Common myeloid progenitor, CD34-positive (primary cell): ENCODE measurements around the gene CLDN11.

Experiments
- CTCF ChIA-PET: fragments of 350-600 bp; sonication (Branson Sonifier 250); formaldehyde crosslinking; loops from one replicate; lab custom pipeline; 2021; ENCODE audit warnings: antibody characterized with exemption; lab: Charles Lee
- POLR2A ChIA-PET: fragments of 350-600 bp; sonication (Branson Sonifier 250); formaldehyde crosslinking; loops from one replicate; lab custom pipeline; 2021; ENCODE audit warnings: antibody characterized with exemption; lab: Charles Lee
- DNase-seq, 3 donors: peaks; one replicate each; pipeline versions ENCODE4 v3.0.0 to v3.0.0-alpha.2; 2013
- H3K27ac ChIP-seq, 2 experiments: 1 replicate in 1 of 2; 2 replicates in 1 of 2; pipeline ENCODE4 v1.7.0; 2013; ENCODE audit warnings: inconsistent platforms in 2 of 2, low read length in 2 of 2, mild to moderate bottlenecking in 2 of 2, low read depth in 1 of 2, moderate library complexity in 1 of 2; ENCODE audit not compliant: severe bottlenecking in 2 of 2, insufficient read depth in 1 of 2, poor library complexity in 1 of 2
- H3K27me3 ChIP-seq, 5 experiments: replicated peaks in 2 of 5; 1 replicate in 3 of 5; 2 replicates in 2 of 5; pipeline versions ENCODE4 v1.6.1 to v1.7.0; 2013; ENCODE audit warnings: low read length in 4 of 5, mild to moderate bottlenecking in 2 of 5, moderate library complexity in 2 of 5, inconsistent platforms in 1 of 5; ENCODE audit not compliant: insufficient read depth in 5 of 5, control insufficient read depth in 4 of 5
- H3K36me3 ChIP-seq, 4 experiments: 1 replicate in 2 of 4; 2 replicates in 2 of 4; pipeline versions ENCODE4 v1.6.1 to v1.7.0; 2013; ENCODE audit warnings: low read length in 3 of 4, control low read depth in 1 of 4, mild to moderate bottlenecking in 1 of 4; ENCODE audit not compliant: control insufficient read depth in 4 of 4, insufficient read depth in 4 of 4
- H3K4me1 ChIP-seq, 4 experiments: 1 replicate in 3 of 4; 2 replicates in 1 of 4; pipeline versions ENCODE4 v1.6.1 to v1.7.1; 2013; ENCODE audit warnings: low read length in 3 of 4, mild to moderate bottlenecking in 3 of 4, control low read depth in 1 of 4, inconsistent platforms in 1 of 4, moderate library complexity in 1 of 4; ENCODE audit not compliant: control insufficient read depth in 4 of 4, insufficient read depth in 4 of 4; ENCODE audit errors: control extremely low read depth in 1 of 4
- H3K4me3 ChIP-seq, 7 experiments: 1 replicate in 4 of 7; 2 replicates in 3 of 7; pipeline versions ENCODE4 v1.5.1 to v1.7.0; 2013; ENCODE audit warnings: mild to moderate bottlenecking in 7 of 7, low read length in 6 of 7, moderate library complexity in 6 of 7, inconsistent platforms in 2 of 7, low read depth in 2 of 7, control low read depth in 1 of 7; ENCODE audit not compliant: insufficient read depth in 4 of 7, control insufficient read depth in 1 of 7; ENCODE audit errors: extremely low read depth in 1 of 7
- H3K9me3 ChIP-seq, 5 experiments: 1 replicate in 4 of 5; 2 replicates in 1 of 5; pipeline versions ENCODE4 v1.6.1 to v1.7.1; 2013; ENCODE audit warnings: low read length in 4 of 5, mild to moderate bottlenecking in 2 of 5, inconsistent platforms in 1 of 5, low read depth in 1 of 5, moderate library complexity in 1 of 5; ENCODE audit not compliant: control insufficient read depth in 4 of 5, insufficient read depth in 2 of 5; ENCODE audit errors: control extremely low read depth in 1 of 5
- WGBS: methylation state at CpG from one replicate; pipeline ENCODE4 v1.1.5; 2013; ENCODE audit not compliant: insufficient coverage; 5-methylcytosine and 5-hydroxymethylcytosine counted together

Gene CLDN11

GRCh38 chr3:170425491-170426239 is 7.0 kb downstream of the CLDN11 start:
- H3K36me3 ChIP-seq: no peaks in the 10 kb centered on the region
- WGBS: 81% methylated on average over 8 of the region's 11 CpGs
- H3K9me3 ChIP-seq: no peaks in the 10 kb centered on the region
- DNase-seq: no peak
- ChIA-PET CTCF (no interaction called here), POLR2A (no interaction called here)
- no peak overlapping the region for H3K27ac ChIP-seq
- H3K27me3 ChIP-seq: peaks cover 0 to 13% (median 9%) of the 10 kb centered on the region in 5 experiments
- no peaks in the 10 kb centered on the region for H3K4me1 ChIP-seq
- H3K4me3 ChIP-seq: no peak overlapping the region

DNA sequence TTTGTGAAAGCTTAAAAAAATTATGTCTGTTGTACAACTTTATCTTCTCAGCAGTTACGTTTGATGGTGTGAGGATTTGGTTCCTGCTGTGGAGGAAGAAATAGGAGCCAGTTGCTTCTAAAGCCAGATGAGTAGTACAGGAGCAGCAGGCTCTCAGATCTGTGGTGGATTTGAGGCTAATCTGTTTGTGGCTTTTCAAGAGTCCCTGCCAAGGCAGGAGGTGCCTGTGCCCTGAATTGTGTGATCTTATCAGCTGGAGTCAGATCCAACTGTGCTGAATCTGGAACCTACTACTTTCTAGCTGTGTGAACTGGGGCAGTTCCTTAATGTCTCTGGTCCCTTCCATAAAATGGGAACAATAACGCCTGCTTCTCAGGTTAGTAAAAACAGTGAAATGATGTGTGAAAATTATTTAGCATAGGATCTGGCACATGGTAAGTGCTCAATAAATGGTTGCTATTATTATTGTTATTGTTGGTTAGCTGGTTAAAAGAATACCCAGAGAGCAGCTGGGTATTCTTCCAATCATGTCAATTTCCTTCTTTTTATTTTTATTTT is 7.7 kb downstream of the CLDN11 start:
- no peak overlapping the region for H3K27ac ChIP-seq
- H3K4me3 ChIP-seq: no peak overlapping the region
- H3K4me1 ChIP-seq: no peaks in the 10 kb centered on the region
- WGBS: 50% methylated on average over 2 of the region's 2 CpGs
- DNase-seq: peak in 1 of 3 donors; percentile 22
- peaks cover 0 to 8% (median 4%) of the 10 kb centered on the region in 5 experiments for H3K27me3 ChIP-seq
- ChIA-PET CTCF (interaction anchor here (2.4 kb wide), 1 partner anchor 12 kb away, joined by 7 read pairs; no protein-coding TSS in a partner anchor), POLR2A (no interaction called here)
- no peaks in the 10 kb centered on the region for H3K36me3 ChIP-seq
- no peaks in the 10 kb centered on the region for H3K9me3 ChIP-seq

DNA sequence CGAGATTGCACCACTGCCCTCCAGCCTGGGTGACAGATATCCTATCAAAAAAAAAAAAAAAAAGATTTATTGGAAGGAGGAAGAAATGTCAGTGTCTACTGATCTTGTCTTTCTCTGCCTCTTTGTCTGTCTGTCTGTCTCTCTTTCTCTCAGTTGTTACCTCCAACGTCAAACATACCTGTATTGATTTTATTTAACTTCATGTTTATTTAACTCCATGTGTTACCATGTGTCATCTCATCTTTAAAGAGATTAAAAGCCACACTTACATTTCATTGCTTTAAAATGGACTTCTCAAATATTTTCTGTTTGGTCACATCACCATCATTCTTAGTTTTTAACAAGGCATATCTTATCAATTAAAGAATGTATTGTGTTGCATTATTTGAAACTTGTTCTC is 9.4 kb downstream of the CLDN11 start:
- H3K9me3 ChIP-seq: no peaks in the 10 kb centered on the region
- no CpG with 5 or more reads among the region's 2 CpGs for WGBS
- H3K4me3 ChIP-seq: no peak overlapping the region
- ChIA-PET CTCF (interaction anchor here (2.4 kb wide), 1 partner anchor 14 kb away, joined by 7 read pairs; no protein-coding TSS in a partner anchor), POLR2A (no interaction called here)
- no peak overlapping the region for H3K27ac ChIP-seq
- DNase-seq: no peak
- peaks cover 0 to 5% (median 0%) of the 10 kb centered on the region in 5 experiments for H3K27me3 ChIP-seq
- no peaks in the 10 kb centered on the region for H3K4me1 ChIP-seq
- H3K36me3 ChIP-seq: no peaks in the 10 kb centered on the region

- WGBS: no CpG with 5 or more reads among the region's 1 CpG
- Histone ChIP-seq H3K36me3 (no peaks in the 10 kb centered on the region), H3K27me3 (peaks cover 0 to 5% (median 0%) of the 10 kb centered on the region in 5 experiments), H3K4me3 (no peak overlapping the region), H3K4me1 (no peaks in the 10 kb centered on the region), H3K27ac (no peak overlapping the region), H3K9me3 (no peaks in the 10 kb centered on the region)
- ChIA-PET POLR2A (no interaction called here), CTCF (no interaction called here)
- DNase-seq: peak in 1 of 3 donors; percentile 27
Measured at GRCh38 chr3:170429050-170429449, 10.4 kb downstream of the CLDN11 start.

DNA sequence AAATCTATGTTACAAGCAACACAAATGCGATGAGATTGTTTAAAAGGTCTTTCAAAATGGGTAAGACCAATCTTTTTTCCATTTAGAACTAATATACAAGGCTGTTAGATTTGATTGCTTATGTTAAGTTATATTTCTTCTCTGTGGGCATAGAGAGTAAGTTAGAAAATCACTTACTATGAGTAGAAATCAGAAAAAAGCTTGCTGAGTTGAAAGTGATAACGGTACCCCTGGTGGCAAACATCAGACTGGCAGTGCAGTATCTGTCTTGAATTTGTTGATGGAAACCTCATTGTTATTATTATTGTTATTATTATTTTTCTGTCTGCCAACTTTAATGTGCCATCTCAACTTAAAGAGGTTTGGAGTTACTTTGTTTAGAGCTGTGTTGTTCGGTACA is 12.4 kb downstream of the CLDN11 start:
- POLR2A ChIA-PET: no interaction called here
- no peak for DNase-seq
- H3K27ac ChIP-seq: no peak overlapping the region
- CTCF ChIA-PET: interaction anchor here (1.7 to 2.1 kb wide), 2 partner anchors 17 to 19 kb away, joined by 4 to 5 read pairs; no protein-coding TSS in a partner anchor
- H3K27me3 ChIP-seq: peaks cover 0 to 6% (median 0%) of the 10 kb centered on the region in 5 experiments
- no peaks in the 10 kb centered on the region for H3K36me3 ChIP-seq
- no peaks in the 10 kb centered on the region for H3K9me3 ChIP-seq
- WGBS: no CpG with 5 or more reads among the region's 3 CpGs
- no peaks in the 10 kb centered on the region for H3K4me1 ChIP-seq
- H3K4me3 ChIP-seq: no peak overlapping the region

- CTCF ChIA-PET: interaction anchor here (1.2 to 2.1 kb wide), 2 partner anchors 15 to 17 kb away, joined by 4 to 5 read pairs; no protein-coding TSS in a partner anchor
Measured at GRCh38 chr3:170432416-170432815, 13.7 kb downstream of the CLDN11 start.

DNA sequence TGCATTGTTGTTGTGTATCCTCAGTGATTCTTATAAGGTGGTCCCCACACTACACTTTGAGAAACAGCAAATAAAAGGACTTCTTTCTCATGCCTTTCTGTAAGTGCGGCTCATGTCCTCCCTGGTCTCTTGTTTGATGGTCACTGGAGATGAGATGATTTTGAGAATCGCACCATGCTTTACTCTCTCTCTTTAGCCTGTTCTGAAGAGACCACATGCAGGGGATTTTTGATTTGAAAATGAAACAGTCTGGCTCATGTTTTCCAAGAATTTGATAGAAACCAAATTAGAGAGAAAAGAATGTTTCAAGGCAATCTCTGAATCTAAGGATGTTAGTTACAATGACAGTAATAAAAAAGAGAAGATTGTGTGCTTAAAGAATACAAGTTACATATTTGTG is 18.0 kb downstream of the CLDN11 start:
- Histone ChIP-seq H3K4me1 (no peaks in the 10 kb centered on the region), H3K27ac (no peak overlapping the region), H3K9me3 (peaks cover 0 to 3% (median 0%) of the 10 kb centered on the region in 5 experiments), H3K36me3 (no peaks in the 10 kb centered on the region), H3K4me3 (no peak overlapping the region), H3K27me3 (peaks cover 0 to 8% (median 0%) of the 10 kb centered on the region in 5 experiments)
- WGBS: no CpG with 5 or more reads among the region's 2 CpGs
- ChIA-PET CTCF (no interaction called here), POLR2A (no interaction called here)
- no peak for DNase-seq

More at GRCh38 chr3:170432416-170432815, 13.7 kb downstream of the CLDN11 start:
- 97% methylated on average over 13 of the region's 14 CpGs for WGBS
- Histone ChIP-seq H3K4me3 (no peak overlapping the region), H3K27ac (no peak overlapping the region), H3K4me1 (no peaks in the 10 kb centered on the region), H3K27me3 (peaks cover 0 to 8% (median 0%) of the 10 kb centered on the region in 5 experiments), H3K9me3 (no peaks in the 10 kb centered on the region), H3K36me3 (no peaks in the 10 kb centered on the region)
- DNase-seq: no peak
- POLR2A ChIA-PET: no interaction called here
